HTERT RPE-1 (cell line): Measurements from ENCODE around the gene TLL2.

ENCODE experiments used
- in situ Hi-C: fragments of 300-500 bp; cut with MboI; formaldehyde crosslinking; loops from 4 replicates; pipeline ENCODE4 v1.14.3; 2020; ENCODE audit warnings: low sequenced_read_pairs

Gene TLL2

GRCh38 chr10:96431211-96431970 is 82.3 kb downstream of the TLL2 start:
- in situ Hi-C loops, result no loop called here

GRCh38 chr10:96427291-96427690 is 86.4 kb downstream of the TLL2 start:
- in situ Hi-C loops, result no loop called here

- in situ Hi-C loops, result no loop called here
Measured at GRCh38 chr10:96422525-96422924, 91.2 kb downstream of the TLL2 start.

- in situ Hi-C loops, result no loop called here
Measured at GRCh38 chr10:96421995-96422394, 91.7 kb downstream of the TLL2 start.

DNA sequence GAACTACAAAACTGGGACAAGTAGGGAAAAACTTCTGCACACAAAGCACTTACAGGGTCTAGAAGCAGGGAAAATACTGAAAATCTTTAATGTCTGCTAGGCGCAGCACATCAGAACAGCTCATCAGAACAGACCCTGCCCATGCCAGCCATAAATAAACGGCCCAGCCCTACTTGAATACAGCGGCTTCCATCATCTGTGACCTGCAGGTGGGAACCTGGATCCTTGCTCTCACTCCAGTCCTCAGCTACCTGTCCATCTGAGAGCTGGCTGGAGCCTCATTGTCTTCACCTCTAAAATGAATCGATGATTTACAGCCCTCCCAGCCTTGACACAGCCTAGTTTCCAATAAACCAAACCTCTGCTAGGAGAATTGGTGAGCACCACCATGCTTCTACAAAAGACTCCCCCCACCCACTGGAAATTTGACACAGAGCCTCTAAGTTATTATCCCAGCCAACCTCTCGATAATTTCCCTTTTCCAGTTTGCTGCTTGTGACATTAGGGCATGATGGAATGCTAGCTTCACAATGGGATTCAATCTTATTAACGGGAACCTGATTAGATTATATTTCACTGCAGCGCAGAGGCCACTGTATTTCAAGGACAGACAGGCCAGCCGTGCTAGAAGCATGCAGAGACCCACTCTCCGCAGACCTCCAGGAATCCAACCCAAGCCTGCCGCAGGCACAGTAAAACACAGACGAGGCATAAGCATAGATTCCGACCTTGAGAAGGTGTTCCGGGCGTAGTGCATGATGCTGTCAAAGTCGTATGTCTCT is 93.3 kb downstream of the TLL2 start:
- in situ Hi-C loops, result no loop called here

- in situ Hi-C loops, result no loop called here
Measured at GRCh38 chr10:96419351-96419750, 94.4 kb downstream of the TLL2 start.

DNA sequence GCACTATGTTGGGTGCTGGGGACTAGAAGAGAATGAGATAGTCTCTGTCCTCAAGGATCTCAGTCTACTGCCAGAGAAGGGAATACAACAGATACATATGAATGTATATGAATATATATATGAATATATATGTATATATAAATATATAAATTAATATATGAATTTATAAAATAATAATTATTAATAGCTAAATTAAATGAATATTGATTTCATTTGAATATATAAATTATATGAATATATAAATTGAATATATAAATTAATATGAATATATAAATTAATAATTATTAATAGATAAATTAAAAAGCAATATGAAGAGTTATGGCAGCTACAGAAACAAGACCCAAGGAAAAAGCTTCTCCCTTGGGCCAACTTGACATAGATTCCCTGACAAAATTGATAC is 95.1 kb downstream of the TLL2 start:
- in situ Hi-C loops, result no loop called here

DNA sequence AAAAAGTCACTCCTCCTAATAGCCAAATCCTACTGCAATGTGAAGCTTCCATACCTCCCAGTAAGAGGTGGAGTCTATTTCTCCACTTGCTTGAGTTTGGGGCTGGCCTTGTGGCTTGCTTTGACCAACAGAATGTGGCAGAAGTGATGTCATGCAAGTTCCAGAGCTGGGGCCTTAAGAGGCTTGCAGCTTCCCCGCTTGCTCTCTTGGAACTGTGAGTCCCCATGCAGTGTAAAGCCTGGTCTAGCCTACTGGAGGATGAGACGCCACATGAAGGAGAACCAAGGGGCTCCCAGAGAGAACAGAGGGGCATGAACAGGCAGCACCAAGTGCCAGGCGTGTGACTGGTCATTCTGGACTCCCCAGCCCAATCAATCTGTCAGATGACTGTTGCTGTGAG is 96.3 kb downstream of the TLL2 start:
- in situ Hi-C loops, result no loop called here

DNA sequence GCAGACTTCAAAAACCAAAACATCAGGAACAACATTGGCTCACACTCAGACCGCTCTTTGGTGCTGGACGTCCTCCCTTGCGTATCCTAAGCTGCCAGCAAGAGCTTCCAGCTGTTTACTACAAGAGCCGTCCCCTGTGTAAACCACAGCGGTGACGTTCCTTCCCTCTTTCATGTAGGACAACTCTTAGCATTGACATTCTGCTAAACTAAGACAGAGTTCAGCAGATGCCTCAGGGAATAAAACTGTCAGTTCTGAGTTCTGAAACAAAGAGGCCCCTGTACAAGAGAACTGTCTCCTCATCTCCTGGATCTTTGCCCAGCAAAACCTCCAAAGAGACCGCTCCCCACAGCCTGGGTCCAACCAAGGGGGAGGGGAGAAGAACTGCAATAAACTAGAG is 97.1 kb downstream of the TLL2 start:
- in situ Hi-C loops, result no loop called here

GRCh38 chr10:96415891-96416554 is 97.7 kb downstream of the TLL2 start:
- in situ Hi-C loops, result no loop called here

- in situ Hi-C loops, result no loop called here
Measured at GRCh38 chr10:96415150-96415890, 98.4 kb downstream of the TLL2 start.

- in situ Hi-C loops, result no loop called here
Measured at GRCh38 chr10:96414303-96414702, 99.4 kb downstream of the TLL2 start.

GRCh38 chr10:96413151-96413787 is 100.5 kb downstream of the TLL2 start:
- in situ Hi-C loops, result no loop called here

GRCh38 chr10:96411716-96412320 is 101.9 kb downstream of the TLL2 start:
- in situ Hi-C loops, result no loop called here

GRCh38 chr10:96410296-96410695 is 103.4 kb downstream of the TLL2 start:
- in situ Hi-C loops, result no loop called here

GRCh38 chr10:96408201-96408600 is 105.5 kb downstream of the TLL2 start:
- in situ Hi-C loops, result no loop called here

- in situ Hi-C loops, result no loop called here
Measured at GRCh38 chr10:96407560-96408069, 106.1 kb downstream of the TLL2 start.

DNA sequence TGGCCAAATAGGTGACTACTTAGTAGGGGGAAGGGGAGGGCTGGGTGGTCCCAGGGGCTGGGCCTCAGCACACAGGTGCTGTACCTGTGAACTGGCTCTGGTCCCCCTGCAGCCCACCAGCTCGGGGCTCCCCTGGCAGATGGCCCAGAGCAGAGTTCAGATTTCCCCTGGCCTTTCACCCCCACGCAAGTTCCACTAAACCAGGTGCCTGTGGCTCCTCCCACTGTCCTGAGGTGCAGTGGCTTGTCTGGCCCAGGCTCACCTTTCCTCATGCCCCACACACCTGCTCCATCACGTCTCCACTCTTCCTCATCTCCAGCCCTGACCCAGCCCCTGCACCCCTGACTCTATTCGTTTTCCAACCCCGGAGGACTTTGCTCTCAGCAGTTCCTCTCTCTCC is 107.6 kb downstream of the TLL2 start:
- in situ Hi-C loops, result no loop called here

- in situ Hi-C loops, result no loop called here
Measured at GRCh38 chr10:96402417-96403305, 111.1 kb downstream of the TLL2 start.
